Left ventricle myocardium inferior (tissue), 1 donor: ENCODE measurements around the gene HCN2. TPM values are rescaled to one million over a fixed set of nuclear protein-coding genes. Genes with fewer than 3 reads are reported as not detected.

ENCODE experiments used
- DNase-seq: peaks from one replicate; pipeline ENCODE4 v3.0.0-alpha.2; 2020
- H3K27ac ChIP-seq: fragments of 200-600 bp; replicated peaks from 2 replicates; pipeline ENCODE4 v1.8.0; 2021
- H3K27me3 ChIP-seq: fragments of 200-600 bp; 2 replicates; pipeline ENCODE4 v1.8.0; 2021; ENCODE audit warnings: low read depth
- H3K36me3 ChIP-seq: fragments of 200-600 bp; 2 replicates; pipeline ENCODE4 v1.8.0; 2021
- H3K4me1 ChIP-seq: fragments of 200-600 bp; 2 replicates; pipeline ENCODE4 v1.8.0; 2021
- H3K4me3 ChIP-seq: fragments of 200-600 bp; 2 replicates; pipeline ENCODE4 v1.8.0; 2021; ENCODE audit warnings: mild to moderate bottlenecking, moderate library complexity
- H3K9me3 ChIP-seq: fragments of 200-600 bp; replicated peaks from 2 replicates; pipeline ENCODE4 v1.8.0; 2021
- CTCF ChIP-seq: fragments of 200-600 bp; IDR thresholded peaks from 2 replicates; pipeline ENCODE4 v1.8.0; 2021; ENCODE audit warnings: antibody characterized with exemption, mild to moderate bottlenecking, borderline replicate concordance
- intact Hi-C: fragments of 100-400 bp; cut with micrococcal nuclease; formaldehyde crosslinking; loops from one replicate; pipeline ENCODE4 v1.11.0; 2022
- total RNA-seq: library from RNA; stranded (reverse); fragmentation: NEBNext Ultra II Directional; extraction: Animal tissue kit (Norgen Biotek cat#: 25700); gene quantifications from one replicate; pipeline ENCODE4 v1.2.1, GENCODE V29; 2021
- donor health status: DM: no; HTN: yes; CAD: no; lungs with severe emphysema.

The HCN2 gene
- total RNA-seq, 1 donor from 2014 or later = 21.9 TPM

- Histone ChIP-seq H3K4me1 (peaks cover 30% of the 10 kb centered on the region), H3K27me3 (peaks cover 4% of the 10 kb centered on the region), H3K36me3 (no peaks in the 10 kb centered on the region), H3K9me3 (no peaks in the 10 kb centered on the region), H3K4me3 (no peak overlapping the region), H3K27ac (peak overlapping the region; percentile 44)
- intact Hi-C loops = no loop called here
- TF ChIP-seq CTCF = no peak
- no peak for DNase-seq
Observed at GRCh38 chr19:608155-609003, 18.7 kb downstream of the HCN2 start.

- H3K36me3 ChIP-seq = no peaks in the 10 kb centered on the region
- peak; percentile 65 for DNase-seq
- intact Hi-C loops = no loop called here
Observed at GRCh38 chr19:609004-609346, 19.3 kb downstream of the HCN2 start.

GRCh38 chr19:610071-610800, 20.6 kb downstream of the HCN2 start:
- Histone ChIP-seq H3K27me3 (peaks cover 9% of the 10 kb centered on the region), H3K9me3 (no peaks in the 10 kb centered on the region), H3K27ac (peak overlapping the region; percentile 67), H3K36me3 (no peaks in the 10 kb centered on the region), H3K4me3 (peak overlapping the region; percentile 50), H3K4me1 (peaks cover 30% of the 10 kb centered on the region)
- intact Hi-C loops = no loop called here
- DNase-seq = no peak
- TF ChIP-seq CTCF = no peak

More at GRCh38 chr19:609004-609346, 19.3 kb downstream of the HCN2 start:
- Histone ChIP-seq H3K27me3 (peaks cover 4% of the 10 kb centered on the region), H3K4me1 (peaks cover 30% of the 10 kb centered on the region), H3K9me3 (no peaks in the 10 kb centered on the region), H3K27ac (peak overlapping the region; percentile 44), H3K4me3 (no peak overlapping the region)
- TF ChIP-seq CTCF = no peak

- intact Hi-C loops = no loop called here
- Histone ChIP-seq H3K36me3 (no peaks in the 10 kb centered on the region), H3K9me3 (no peaks in the 10 kb centered on the region), H3K27ac (peak overlapping the region; percentile 67), H3K4me3 (peak overlapping the region; percentile 50), H3K27me3 (peaks cover 14% of the 10 kb centered on the region), H3K4me1 (peaks cover 30% of the 10 kb centered on the region)
- no peak for TF ChIP-seq CTCF
- peak; percentile 69 for DNase-seq
Observed at GRCh38 chr19:610801-611480, 21.3 kb downstream of the HCN2 start.

GRCh38 chr19:611481-611868, 21.8 kb downstream of the HCN2 start:
- no peaks in the 10 kb centered on the region for H3K36me3 ChIP-seq
- no peaks in the 10 kb centered on the region for H3K9me3 ChIP-seq
- peak overlapping the region; percentile 50 for H3K4me3 ChIP-seq
- no peak for TF ChIP-seq CTCF
- intact Hi-C loops = no loop called here
- DNase-seq = no peak
- H3K27ac ChIP-seq = peak overlapping the region; percentile 67
- peaks cover 32% of the 10 kb centered on the region for H3K4me1 ChIP-seq
- H3K27me3 ChIP-seq = peaks cover 16% of the 10 kb centered on the region
